ENCODE data around the gene SFTA2. TPM values are rescaled to one million over a fixed set of nuclear protein-coding genes. Genes with fewer than 3 reads are reported as not detected.
A peak's percentile ranks its signal among the peaks of the same experiment; 100 is the strongest.

Gene SFTA2
- total and polyA plus RNA-seq, 10 of the 15 experiments (the other 5 are each of a cell fraction or from before 2014, with no cell fraction given) = 0.15 to 0.92 (median 0.33) TPM; not detected in 4

DNA sequence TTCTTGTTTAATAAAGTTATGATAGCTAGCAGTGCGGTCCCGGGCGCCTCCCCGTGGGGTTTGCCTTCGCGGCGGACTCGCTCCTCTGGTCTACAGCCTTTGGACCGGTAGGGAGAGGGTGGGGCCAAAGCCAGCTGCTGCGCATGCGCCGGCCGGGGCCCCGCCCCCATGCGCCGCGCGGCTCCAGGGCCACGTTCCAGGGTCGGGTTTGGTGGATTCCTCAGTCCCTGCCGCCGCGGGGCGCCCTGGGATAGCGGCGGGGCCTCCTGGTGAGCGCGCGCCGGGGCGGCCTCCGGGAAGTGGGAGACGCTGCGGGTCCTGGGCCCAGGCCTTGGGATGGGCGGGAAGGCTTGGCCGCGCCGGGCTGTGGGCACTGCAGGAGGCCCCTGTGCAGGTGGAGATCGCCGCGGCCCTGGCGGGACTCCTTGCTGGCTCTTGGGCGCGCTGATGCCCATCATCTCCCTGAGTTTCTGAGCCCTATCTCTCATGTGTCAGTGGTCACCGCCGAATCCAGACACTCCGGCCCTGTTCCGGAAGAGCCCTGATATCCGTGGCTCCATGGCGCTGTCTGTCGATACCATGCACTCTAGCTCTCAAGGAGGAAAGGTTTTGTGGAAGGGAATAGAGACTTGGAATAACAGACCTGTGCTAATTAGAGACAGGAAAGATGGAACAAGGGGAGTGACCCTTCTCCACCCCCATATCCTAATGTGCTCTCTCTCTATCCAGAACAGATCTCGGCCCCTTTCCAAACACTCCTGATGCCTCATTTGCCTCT, 17.7 kb downstream of the SFTA2 start, which contains the start of gene VARS2 (continued):
- TF ChIP-seq, protein P1, sequence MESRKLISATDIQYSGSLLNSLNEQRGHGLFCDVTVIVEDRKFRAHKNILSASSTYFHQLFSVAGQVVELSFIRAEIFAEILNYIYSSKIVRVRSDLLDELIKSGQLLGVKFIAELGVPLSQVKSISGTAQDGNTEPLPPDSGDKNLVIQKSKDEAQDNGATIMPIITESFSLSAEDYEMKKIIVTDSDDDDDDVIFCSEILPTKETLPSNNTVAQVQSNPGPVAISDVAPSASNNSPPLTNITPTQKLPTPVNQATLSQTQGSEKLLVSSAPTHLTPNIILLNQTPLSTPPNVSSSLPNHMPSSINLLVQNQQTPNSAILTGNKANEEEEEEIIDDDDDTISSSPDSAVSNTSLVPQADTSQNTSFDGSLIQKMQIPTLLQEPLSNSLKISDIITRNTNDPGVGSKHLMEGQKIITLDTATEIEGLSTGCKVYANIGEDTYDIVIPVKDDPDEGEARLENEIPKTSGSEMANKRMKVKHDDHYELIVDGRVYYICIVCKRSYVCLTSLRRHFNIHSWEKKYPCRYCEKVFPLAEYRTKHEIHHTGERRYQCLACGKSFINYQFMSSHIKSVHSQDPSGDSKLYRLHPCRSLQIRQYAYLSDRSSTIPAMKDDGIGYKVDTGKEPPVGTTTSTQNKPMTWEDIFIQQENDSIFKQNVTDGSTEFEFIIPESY (IDR thresholded peaks at IDR 0.05) = no peak
- TF ChIP-seq CHD1 (IDR thresholded peaks at IDR 0.05; ENCODE audit: low read depth, low read length) = 0 out of 2 replicates have a peak, but pooled peaks have one; percentile 50
- no peak for TF ChIP-seq BCL11A (IDR thresholded peaks at IDR 0.05; ENCODE audit: low read depth, low read length)
- no peak for TF ChIP-seq BRCA1 (IDR thresholded peaks at IDR 0.05; ENCODE audit: low read depth, low read length)
- no peak for TF ChIP-seq YY1 (IDR thresholded peaks at IDR 0.05; ENCODE audit: low read depth, low read length)
- TF ChIP-seq, protein P2, sequence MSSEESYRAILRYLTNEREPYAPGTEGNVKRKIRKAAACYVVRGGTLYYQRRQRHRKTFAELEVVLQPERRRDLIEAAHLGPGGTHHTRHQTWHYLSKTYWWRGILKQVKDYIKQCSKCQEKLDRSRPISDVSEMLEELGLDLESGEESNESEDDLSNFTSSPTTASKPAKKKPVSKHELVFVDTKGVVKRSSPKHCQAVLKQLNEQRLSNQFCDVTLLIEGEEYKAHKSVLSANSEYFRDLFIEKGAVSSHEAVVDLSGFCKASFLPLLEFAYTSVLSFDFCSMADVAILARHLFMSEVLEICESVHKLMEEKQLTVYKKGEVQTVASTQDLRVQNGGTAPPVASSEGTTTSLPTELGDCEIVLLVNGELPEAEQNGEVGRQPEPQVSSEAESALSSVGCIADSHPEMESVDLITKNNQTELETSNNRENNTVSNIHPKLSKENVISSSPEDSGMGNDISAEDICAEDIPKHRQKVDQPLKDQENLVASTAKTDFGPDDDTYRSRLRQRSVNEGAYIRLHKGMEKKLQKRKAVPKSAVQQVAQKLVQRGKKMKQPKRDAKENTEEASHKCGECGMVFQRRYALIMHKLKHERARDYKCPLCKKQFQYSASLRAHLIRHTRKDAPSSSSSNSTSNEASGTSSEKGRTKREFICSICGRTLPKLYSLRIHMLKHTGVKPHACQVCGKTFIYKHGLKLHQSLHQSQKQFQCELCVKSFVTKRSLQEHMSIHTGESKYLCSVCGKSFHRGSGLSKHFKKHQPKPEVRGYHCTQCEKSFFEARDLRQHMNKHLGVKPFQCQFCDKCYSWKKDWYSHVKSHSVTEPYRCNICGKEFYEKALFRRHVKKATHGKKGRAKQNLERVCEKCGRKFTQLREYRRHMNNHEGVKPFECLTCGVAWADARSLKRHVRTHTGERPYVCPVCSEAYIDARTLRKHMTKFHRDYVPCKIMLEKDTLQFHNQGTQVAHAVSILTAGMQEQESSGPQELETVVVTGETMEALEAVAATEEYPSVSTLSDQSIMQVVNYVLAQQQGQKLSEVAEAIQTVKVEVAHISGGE (CRISPR knock-in tag; IDR thresholded peaks at IDR 0.05) = no peak
- TF ChIP-seq, protein P3, sequence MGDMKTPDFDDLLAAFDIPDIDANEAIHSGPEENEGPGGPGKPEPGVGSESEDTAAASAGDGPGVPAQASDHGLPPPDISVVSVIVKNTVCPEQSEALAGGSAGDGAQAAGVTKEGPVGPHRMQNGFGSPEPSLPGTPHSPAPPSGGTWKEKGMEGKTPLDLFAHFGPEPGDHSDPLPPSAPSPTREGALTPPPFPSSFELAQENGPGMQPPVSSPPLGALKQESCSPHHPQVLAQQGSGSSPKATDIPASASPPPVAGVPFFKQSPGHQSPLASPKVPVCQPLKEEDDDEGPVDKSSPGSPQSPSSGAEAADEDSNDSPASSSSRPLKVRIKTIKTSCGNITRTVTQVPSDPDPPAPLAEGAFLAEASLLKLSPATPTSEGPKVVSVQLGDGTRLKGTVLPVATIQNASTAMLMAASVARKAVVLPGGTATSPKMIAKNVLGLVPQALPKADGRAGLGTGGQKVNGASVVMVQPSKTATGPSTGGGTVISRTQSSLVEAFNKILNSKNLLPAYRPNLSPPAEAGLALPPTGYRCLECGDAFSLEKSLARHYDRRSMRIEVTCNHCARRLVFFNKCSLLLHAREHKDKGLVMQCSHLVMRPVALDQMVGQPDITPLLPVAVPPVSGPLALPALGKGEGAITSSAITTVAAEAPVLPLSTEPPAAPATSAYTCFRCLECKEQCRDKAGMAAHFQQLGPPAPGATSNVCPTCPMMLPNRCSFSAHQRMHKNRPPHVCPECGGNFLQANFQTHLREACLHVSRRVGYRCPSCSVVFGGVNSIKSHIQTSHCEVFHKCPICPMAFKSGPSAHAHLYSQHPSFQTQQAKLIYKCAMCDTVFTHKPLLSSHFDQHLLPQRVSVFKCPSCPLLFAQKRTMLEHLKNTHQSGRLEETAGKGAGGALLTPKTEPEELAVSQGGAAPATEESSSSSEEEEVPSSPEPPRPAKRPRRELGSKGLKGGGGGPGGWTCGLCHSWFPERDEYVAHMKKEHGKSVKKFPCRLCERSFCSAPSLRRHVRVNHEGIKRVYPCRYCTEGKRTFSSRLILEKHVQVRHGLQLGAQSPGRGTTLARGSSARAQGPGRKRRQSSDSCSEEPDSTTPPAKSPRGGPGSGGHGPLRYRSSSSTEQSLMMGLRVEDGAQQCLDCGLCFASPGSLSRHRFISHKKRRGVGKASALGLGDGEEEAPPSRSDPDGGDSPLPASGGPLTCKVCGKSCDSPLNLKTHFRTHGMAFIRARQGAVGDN (IDR thresholded peaks at IDR 0.05) = peak; percentile 74; the same call in 1 of the 2 replicates
- TF ChIP-seq, protein P4, sequence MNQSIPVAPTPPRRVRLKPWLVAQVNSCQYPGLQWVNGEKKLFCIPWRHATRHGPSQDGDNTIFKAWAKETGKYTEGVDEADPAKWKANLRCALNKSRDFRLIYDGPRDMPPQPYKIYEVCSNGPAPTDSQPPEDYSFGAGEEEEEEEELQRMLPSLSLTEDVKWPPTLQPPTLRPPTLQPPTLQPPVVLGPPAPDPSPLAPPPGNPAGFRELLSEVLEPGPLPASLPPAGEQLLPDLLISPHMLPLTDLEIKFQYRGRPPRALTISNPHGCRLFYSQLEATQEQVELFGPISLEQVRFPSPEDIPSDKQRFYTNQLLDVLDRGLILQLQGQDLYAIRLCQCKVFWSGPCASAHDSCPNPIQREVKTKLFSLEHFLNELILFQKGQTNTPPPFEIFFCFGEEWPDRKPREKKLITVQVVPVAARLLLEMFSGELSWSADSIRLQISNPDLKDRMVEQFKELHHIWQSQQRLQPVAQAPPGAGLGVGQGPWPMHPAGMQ (IDR thresholded peaks at IDR 0.05; ENCODE audit: borderline replicate concordance) = no peak
- TF ChIP-seq ASH2L (IDR thresholded peaks at IDR 0.05; ENCODE audit: borderline replicate concordance, low read depth) = no peak
- no peak for TF ChIP-seq TBL1XR1 (IDR thresholded peaks at IDR 0.05; ENCODE audit: low read depth, low read length)
- peak; percentile 56; the same call in 1 of the 2 replicates for TF ChIP-seq TAF1 (IDR thresholded peaks at IDR 0.05; ENCODE audit: borderline replicate concordance, low read depth, low read length)
- TF ChIP-seq, protein P5, sequence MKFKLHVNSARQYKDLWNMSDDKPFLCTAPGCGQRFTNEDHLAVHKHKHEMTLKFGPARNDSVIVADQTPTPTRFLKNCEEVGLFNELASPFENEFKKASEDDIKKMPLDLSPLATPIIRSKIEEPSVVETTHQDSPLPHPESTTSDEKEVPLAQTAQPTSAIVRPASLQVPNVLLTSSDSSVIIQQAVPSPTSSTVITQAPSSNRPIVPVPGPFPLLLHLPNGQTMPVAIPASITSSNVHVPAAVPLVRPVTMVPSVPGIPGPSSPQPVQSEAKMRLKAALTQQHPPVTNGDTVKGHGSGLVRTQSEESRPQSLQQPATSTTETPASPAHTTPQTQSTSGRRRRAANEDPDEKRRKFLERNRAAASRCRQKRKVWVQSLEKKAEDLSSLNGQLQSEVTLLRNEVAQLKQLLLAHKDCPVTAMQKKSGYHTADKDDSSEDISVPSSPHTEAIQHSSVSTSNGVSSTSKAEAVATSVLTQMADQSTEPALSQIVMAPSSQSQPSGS (IDR thresholded peaks at IDR 0.05; ENCODE audit: low read length) = no peak
- peak; percentile 84 for TF ChIP-seq RB1 (IDR thresholded peaks at IDR 0.05; ENCODE audit: borderline replicate concordance)
- no peak for TF ChIP-seq ZNF622 (IDR thresholded peaks at IDR 0.05)
- TF ChIP-seq CEBPB (IDR thresholded peaks at IDR 0.05; ENCODE audit: borderline replicate concordance in 1 of 2, low read depth in 2 of 2, low read length in 2 of 2) = no peak
- TF ChIP-seq YBX1 (IDR thresholded peaks at IDR 0.05) = no peak
